Smooth muscle cell (in vitro differentiated cells): ENCODE results near the gene HOXB5. TPM values are rescaled to one million over a fixed set of nuclear protein-coding genes. Genes with fewer than 3 reads are reported as not detected.

Experiments used
- DNase-seq: peaks from one replicate; lab custom pipeline; 2025; ENCODE audit not compliant: unreplicated experiment; lab: John Stamatoyannopoulos, UW
- H2AFZ ChIP-seq: fragments of 200-600 bp; sonication (generic); 2 replicates; pipeline ENCODE4 v1.6.0; 2016; ENCODE audit warnings: antibody characterized with exemption, low read depth, mild to moderate bottlenecking
- H3F3A ChIP-seq: fragments of 200-600 bp; sonication (generic); 2 replicates; pipeline ENCODE4 v1.6.0; 2017; ENCODE audit warnings: antibody characterized with exemption, low read depth
- H3K27ac ChIP-seq: fragments of 200-600 bp; sonication (generic); 2 replicates; pipeline ENCODE4 v1.5.1; 2016; ENCODE audit warnings: low read depth, mild to moderate bottlenecking
- H3K27me3 ChIP-seq: fragments of 200-600 bp; sonication (generic); 2 replicates; pipeline ENCODE4 v1.6.1; 2016; ENCODE audit warnings: low read depth, mild to moderate bottlenecking
- H3K36me3 ChIP-seq: fragments of 200-600 bp; sonication (generic); 2 replicates; pipeline ENCODE4 v1.5.1; 2016; ENCODE audit warnings: low read depth
- H3K4me1 ChIP-seq: fragments of 200-600 bp; sonication (generic); 2 replicates; pipeline ENCODE4 v1.5.1; 2016; ENCODE audit warnings: low read depth
- H3K4me2 ChIP-seq: fragments of 200-600 bp; sonication (generic); 2 replicates; pipeline ENCODE4 v1.6.0; 2016; ENCODE audit warnings: mild to moderate bottlenecking
- H3K4me3 ChIP-seq: fragments of 200-600 bp; sonication (generic); 2 replicates; pipeline ENCODE4 v1.5.1; 2016; ENCODE audit warnings: mild to moderate bottlenecking
- H3K79me2 ChIP-seq: fragments of 200-600 bp; sonication (generic); 2 replicates; pipeline ENCODE4 v1.6.0; 2016; ENCODE audit warnings: low read depth, mild to moderate bottlenecking
- H3K9ac ChIP-seq: fragments of 200-600 bp; sonication (generic); 2 replicates; pipeline ENCODE4 v1.6.0; 2016; ENCODE audit warnings: low read depth
- H3K9me3 ChIP-seq: fragments of 200-600 bp; sonication (generic); replicated peaks from 2 replicates; pipeline ENCODE4 v1.5.1; 2016; ENCODE audit warnings: low read depth
- H4K20me1 ChIP-seq: fragments of 200-600 bp; sonication (generic); 2 replicates; pipeline ENCODE4 v1.6.0; 2016; ENCODE audit warnings: low read depth
- WGBS: methylation state at CpG from one replicate; pipeline ENCODE4 v1.1.7; 2016; ENCODE audit warnings: low lambda C conversion rate; 5-methylcytosine and 5-hydroxymethylcytosine counted together
- polyA plus RNA-seq: library from polyadenylated mRNA; unstranded; fragments of >200 nt; fragmentation: Nextera tagmentation; extraction: Ambion mirVana; gene quantifications from 2 replicates; pipeline ENCODE4 v1.2.1, GENCODE V29; 2016
- total RNA-seq: library from RNA; depleted of rRNA; stranded (reverse); fragments of >200 nt; gene quantifications from 2 replicates; pipeline ENCODE4 v1.2.3, GENCODE V29; 2014
- TF ChIP-seq, protein P1 (sequence below): fragments of 200-600 bp; sonication (generic); IDR thresholded peaks from 2 replicates; pipeline ENCODE4 v1.5.1; 2017; ENCODE audit warnings: borderline replicate concordance, mild to moderate bottlenecking, antibody characterized with exemption; ENCODE audit not compliant: insufficient read depth, poor library complexity, severe bottlenecking

HOXB5 gene
- total and polyA plus RNA-seq, 2 experiments from 2014 or later, result 0.49 to 1.8 TPM

DNA sequence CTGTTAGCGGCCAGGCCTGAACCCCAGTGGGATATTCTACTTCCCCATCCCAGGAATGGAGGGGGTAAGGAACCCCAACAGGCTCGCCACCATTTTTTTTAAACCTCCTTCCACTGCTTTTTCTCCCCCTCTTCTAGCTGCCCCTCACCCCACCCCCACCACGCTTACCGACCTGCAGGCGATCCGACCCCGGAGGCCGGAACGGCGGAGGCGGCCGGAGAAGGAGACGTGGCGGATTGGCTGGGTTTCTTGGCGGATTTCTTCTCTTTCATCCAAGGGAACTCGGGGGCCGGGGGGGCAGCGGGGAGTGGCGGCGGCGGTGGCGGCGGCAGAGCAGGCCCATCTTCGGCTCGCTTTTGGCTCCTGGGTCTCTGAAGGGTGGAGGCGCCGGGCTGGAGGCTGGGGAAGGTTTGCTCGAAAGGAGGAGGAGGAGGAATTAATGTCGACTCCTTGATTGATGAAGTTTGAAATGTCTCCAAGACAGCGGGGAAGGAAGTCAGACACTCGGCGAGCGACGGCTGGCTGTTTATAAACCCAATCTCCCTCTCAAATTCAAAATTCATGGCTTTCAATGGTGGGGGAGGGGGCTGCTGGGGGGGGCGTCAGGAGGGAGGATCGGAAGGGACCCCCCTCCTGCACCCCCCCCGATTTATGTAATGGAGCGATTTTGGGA is 49.1 kb downstream of the HOXB5 start:
- Histone ChIP-seq H3K27me3 (no peaks in the 10 kb centered on the region), H3F3A (peaks cover 28% of the 10 kb centered on the region), H3K9me3 (no peaks in the 10 kb centered on the region), H3K4me3 (peak overlapping the region; percentile 72), H3K4me2 (peak overlapping the region; percentile 98), H3K79me2 (peaks cover 30% of the 10 kb centered on the region), H3K4me1 (peaks cover 15% of the 10 kb centered on the region), H3K9ac (peak overlapping the region; percentile 81), H4K20me1 (no peaks in the 10 kb centered on the region), H3K27ac (peak overlapping the region; percentile 93), H2AFZ (peak overlapping the region; percentile 26), H3K36me3 (no peaks in the 10 kb centered on the region)
- 0% methylated on average over 21 of the region's 38 CpGs for WGBS
- peak; percentile 27 for DNase-seq
- TF ChIP-seq, protein P1, sequence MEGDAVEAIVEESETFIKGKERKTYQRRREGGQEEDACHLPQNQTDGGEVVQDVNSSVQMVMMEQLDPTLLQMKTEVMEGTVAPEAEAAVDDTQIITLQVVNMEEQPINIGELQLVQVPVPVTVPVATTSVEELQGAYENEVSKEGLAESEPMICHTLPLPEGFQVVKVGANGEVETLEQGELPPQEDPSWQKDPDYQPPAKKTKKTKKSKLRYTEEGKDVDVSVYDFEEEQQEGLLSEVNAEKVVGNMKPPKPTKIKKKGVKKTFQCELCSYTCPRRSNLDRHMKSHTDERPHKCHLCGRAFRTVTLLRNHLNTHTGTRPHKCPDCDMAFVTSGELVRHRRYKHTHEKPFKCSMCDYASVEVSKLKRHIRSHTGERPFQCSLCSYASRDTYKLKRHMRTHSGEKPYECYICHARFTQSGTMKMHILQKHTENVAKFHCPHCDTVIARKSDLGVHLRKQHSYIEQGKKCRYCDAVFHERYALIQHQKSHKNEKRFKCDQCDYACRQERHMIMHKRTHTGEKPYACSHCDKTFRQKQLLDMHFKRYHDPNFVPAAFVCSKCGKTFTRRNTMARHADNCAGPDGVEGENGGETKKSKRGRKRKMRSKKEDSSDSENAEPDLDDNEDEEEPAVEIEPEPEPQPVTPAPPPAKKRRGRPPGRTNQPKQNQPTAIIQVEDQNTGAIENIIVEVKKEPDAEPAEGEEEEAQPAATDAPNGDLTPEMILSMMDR, result no peak

DNA sequence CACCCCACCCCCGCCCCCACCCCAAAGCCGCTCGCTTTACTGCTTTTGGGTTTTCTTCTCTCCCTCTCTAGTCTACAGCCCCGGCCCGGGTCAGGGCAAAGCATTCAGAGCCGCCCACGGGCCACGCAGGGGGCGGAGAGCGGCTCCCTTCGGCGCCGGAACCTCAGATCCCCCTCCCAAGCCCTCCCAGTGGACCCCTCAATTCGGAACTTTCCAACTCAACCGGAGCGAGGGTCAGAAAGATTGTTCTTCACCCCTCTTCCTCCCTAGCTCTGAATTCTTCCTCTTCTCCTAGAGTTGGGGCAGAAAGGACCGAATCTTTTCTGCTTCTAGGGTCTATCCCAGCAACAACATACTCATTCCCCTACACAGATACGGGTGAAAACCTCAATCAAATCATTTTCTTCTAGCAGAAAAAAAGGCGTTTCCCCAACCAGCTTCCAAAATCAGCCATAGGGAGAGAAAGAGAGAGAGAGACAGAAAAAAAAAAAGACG is 49.7 kb downstream of the HOXB5 start:
- peak overlapping the region; percentile 72 for H3K4me3 ChIP-seq
- peak overlapping the region; percentile 26 for H2AFZ ChIP-seq
- WGBS, result 3% methylated on average over 10 of the region's 20 CpGs
- H3K4me1 ChIP-seq, result peaks cover 15% of the 10 kb centered on the region
- H3K9me3 ChIP-seq, result no peaks in the 10 kb centered on the region
- DNase-seq, result no peak
- H3K4me2 ChIP-seq, result peak overlapping the region; percentile 98
- TF ChIP-seq, protein P1, result no peak
- H3F3A ChIP-seq, result peaks cover 27% of the 10 kb centered on the region
- no peaks in the 10 kb centered on the region for H3K36me3 ChIP-seq
- H3K79me2 ChIP-seq, result peaks cover 30% of the 10 kb centered on the region
- H3K27me3 ChIP-seq, result no peaks in the 10 kb centered on the region
- no peaks in the 10 kb centered on the region for H4K20me1 ChIP-seq
- peak overlapping the region; percentile 81 for H3K9ac ChIP-seq
- H3K27ac ChIP-seq, result peak overlapping the region; percentile 93

DNA sequence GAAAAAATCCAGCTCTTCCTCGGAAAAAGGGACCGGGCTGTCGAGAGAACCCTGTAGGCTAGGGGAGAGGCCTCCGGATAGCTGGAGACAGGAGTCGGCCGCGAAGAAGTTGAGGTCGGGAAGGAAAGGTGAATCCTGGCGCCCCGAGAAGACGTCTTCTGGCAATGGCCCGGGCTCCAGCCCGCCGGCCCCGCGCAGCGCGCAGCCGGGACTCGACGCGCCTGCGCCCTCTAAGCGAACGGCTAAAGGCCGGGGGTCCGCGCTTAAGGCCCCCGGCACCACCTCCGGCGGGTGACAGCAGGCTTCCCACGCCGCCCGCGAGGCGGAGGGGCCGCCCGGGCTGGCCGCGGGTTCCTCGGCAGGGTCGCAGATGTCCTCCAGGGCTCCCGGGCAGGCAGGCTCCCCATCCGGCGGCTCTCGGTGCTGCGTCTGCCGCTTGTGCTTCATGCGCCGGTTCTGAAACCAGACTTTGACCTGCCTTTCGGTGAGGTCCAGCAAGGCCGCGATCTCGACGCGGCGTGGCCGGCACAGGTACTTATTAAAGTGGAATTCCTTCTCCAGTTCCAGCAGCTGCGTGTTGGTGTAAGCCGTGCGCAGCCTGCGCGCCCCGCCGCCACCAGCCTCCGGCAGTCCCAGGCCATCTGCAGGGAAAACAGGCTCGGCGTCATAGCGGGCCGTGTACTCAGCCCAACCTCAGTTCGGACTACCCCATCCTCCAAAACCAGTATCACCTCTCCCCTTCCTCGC is 50.3 kb downstream of the HOXB5 start:
- Histone ChIP-seq H3K27me3 (no peaks in the 10 kb centered on the region), H3K27ac (peak overlapping the region; percentile 93), H3K4me2 (peak overlapping the region; percentile 98), H3K9ac (peak overlapping the region; percentile 81), H4K20me1 (no peaks in the 10 kb centered on the region), H3K4me3 (peak overlapping the region; percentile 72), H2AFZ (no peak overlapping the region), H3K4me1 (peaks cover 15% of the 10 kb centered on the region), H3K36me3 (no peaks in the 10 kb centered on the region), H3K9me3 (no peaks in the 10 kb centered on the region), H3K79me2 (peaks cover 30% of the 10 kb centered on the region), H3F3A (peaks cover 23% of the 10 kb centered on the region)
- TF ChIP-seq, protein P1, result no peak
- DNase-seq, result peak; percentile 36
- under 1% methylated on average over 62 of the region's 72 CpGs for WGBS
